ENCODE measurements around the gene GFRA1.

The GFRA1 gene

GRCh38 chr10:116259638-116260037 lies 13.4 kb downstream of the GFRA1 start:
- no peaks in the 10 kb centered on the region for H3K36me3 Mint-ChIP-seq (ENCODE audit: low read depth)
- H3K4me1 Mint-ChIP-seq: peaks cover 50% of the 10 kb centered on the region
- no peak overlapping the region for H3K4me3 Mint-ChIP-seq
- no peaks in the 10 kb centered on the region for H3K9me3 Mint-ChIP-seq
- H3K27me3 Mint-ChIP-seq (ENCODE audit: low read depth): peaks cover 4% of the 10 kb centered on the region
- no peak for TF ChIP-seq CTCF (IDR thresholded peaks at IDR 0.05; ENCODE audit: unreplicated experiment in 3 of 3)
- no peak overlapping the region for H3K27ac Mint-ChIP-seq

- H3K9me3 Mint-ChIP-seq: no peaks in the 10 kb centered on the region
- TF ChIP-seq CTCF (IDR thresholded peaks at IDR 0.05; ENCODE audit: unreplicated experiment in 3 of 3): no peak
- H3K27me3 Mint-ChIP-seq (ENCODE audit: low read depth): peaks cover 4% of the 10 kb centered on the region
- H3K4me1 Mint-ChIP-seq: peaks cover 55% of the 10 kb centered on the region
- H3K36me3 Mint-ChIP-seq (ENCODE audit: low read depth): no peaks in the 10 kb centered on the region
- H3K27ac Mint-ChIP-seq: peak overlapping the region; percentile 43 to 65 (median 45)
- H3K4me3 Mint-ChIP-seq: peak overlapping the region in 1 of 3 experiments; percentile 24
Measured at GRCh38 chr10:116257785-116258184, 15.2 kb downstream of the GFRA1 start.

GRCh38 chr10:116256752-116257259 lies 16.2 kb downstream of the GFRA1 start:
- peaks cover 55% of the 10 kb centered on the region for H3K4me1 Mint-ChIP-seq
- no peak overlapping the region for H3K27ac Mint-ChIP-seq
- no peak for TF ChIP-seq CTCF (IDR thresholded peaks at IDR 0.05; ENCODE audit: unreplicated experiment in 3 of 3)
- peaks cover 4% of the 10 kb centered on the region for H3K27me3 Mint-ChIP-seq (ENCODE audit: low read depth)
- H3K9me3 Mint-ChIP-seq: no peaks in the 10 kb centered on the region
- H3K36me3 Mint-ChIP-seq (ENCODE audit: low read depth): no peaks in the 10 kb centered on the region
- H3K4me3 Mint-ChIP-seq: no peak overlapping the region

- Mint-ChIP-seq H3K36me3 (ENCODE audit: low read depth) (no peaks in the 10 kb centered on the region), H3K4me3 (peak overlapping the region; percentile 1 to 46 (median 34)), H3K27ac (peak overlapping the region; percentile 72 to 93 (median 90)), H3K9me3 (no peaks in the 10 kb centered on the region), H3K4me1 (peaks cover 49% of the 10 kb centered on the region), H3K27me3 (ENCODE audit: low read depth) (peaks cover 4% of the 10 kb centered on the region)
- no peak for TF ChIP-seq CTCF (IDR thresholded peaks at IDR 0.05; ENCODE audit: unreplicated experiment in 3 of 3)
Measured at GRCh38 chr10:116255886-116256751, 16.9 kb downstream of the GFRA1 start.

- no peak for TF ChIP-seq CTCF (IDR thresholded peaks at IDR 0.05; ENCODE audit: unreplicated experiment in 3 of 3)
- Mint-ChIP-seq H3K4me3 (peak overlapping the region in 2 of 3 experiments; percentile 11 to 31), H3K27ac (peak overlapping the region; percentile 72 to 93 (median 92)), H3K9me3 (no peaks in the 10 kb centered on the region), H3K27me3 (ENCODE audit: low read depth) (peaks cover 4% of the 10 kb centered on the region), H3K36me3 (ENCODE audit: low read depth) (no peaks in the 10 kb centered on the region), H3K4me1 (peaks cover 36% of the 10 kb centered on the region)
Measured at GRCh38 chr10:116254422-116255155, 18.4 kb downstream of the GFRA1 start.

Data from nephron (organoid).